Pancreas (tissue), 10 donors: ENCODE data around the gene NHERF2. TPM values are rescaled to one million over a fixed set of nuclear protein-coding genes. Genes with fewer than 3 reads are reported as not detected.
A peak's percentile ranks its signal among the peaks of the same experiment; 100 is the strongest.

ENCODE experiments used
- ATAC-seq, 4 donors: fragments of 200-7000 bp; cut with Tn5 transposase; one replicate each; pipeline versions ENCODE4 v1.8.0 to v1.9.1; 2020; ENCODE audit warnings: mild to moderate bottlenecking in 4 of 4, moderate library complexity in 4 of 4
- DNase-seq, 6 donors: peaks; one replicate each; pipeline ENCODE4 v3.0.0-alpha.2; 2020
- FAIRE-seq: peaks from 2 replicates; lab custom pipeline; 2012; peaks lifted over from hg19 to GRCh38; lab: Jason Lieb, UNC
- H3K27ac ChIP-seq, 4 donors: fragments of 200-600 bp; sonication (generic); 1 replicate in 3 of 4; 2 replicates in 1 of 4; pipeline versions ENCODE4 v1.5.0 to v1.8.0; 2020
- H3K27me3 ChIP-seq, 4 donors: fragments of 200-600 bp; one replicate each; pipeline ENCODE4 v1.8.0; 2021
- H3K36me3 ChIP-seq, 3 donors: fragments of 200-600 bp; sonication (generic) in 1 of 3; one replicate each; pipeline versions ENCODE4 v1.5.0 to v1.8.0; 2020 to 2021
- H3K4me1 ChIP-seq, 3 donors: fragments of 200-600 bp; one replicate each; pipeline ENCODE4 v1.8.0; 2021
- H3K4me3 ChIP-seq, 4 donors: fragments of 200-600 bp; sonication (generic) in 2 of 4; one replicate each; pipeline versions ENCODE4 v1.5.0 to v1.8.0; 2020 to 2021
- H3K9me3 ChIP-seq, 4 donors: fragments of 200-600 bp; one replicate each; pipeline ENCODE4 v1.8.0; 2021
- WGBS, 2 donors: extraction: QIAGEN DNeasy Blood & Tissue Kit; methylation state at CpG; one replicate each; pipeline ENCODE4 v1.1.7; 2013; 5-methylcytosine and 5-hydroxymethylcytosine counted together
- intact Hi-C, 3 donors: fragments of 100-400 bp; cut with DNase I; formaldehyde crosslinking; loops; one replicate each; pipeline versions ENCODE4 v1.11.1 to v1.14.2; 2022
- polyA plus RNA-seq, 2 donors: library from polyadenylated mRNA; stranded (reverse); fragments of 200-250 nt; gene quantifications; one replicate each; pipeline ENCODE4 v1.2.3, GENCODE V29; 2013
- total RNA-seq, 6 donors: library from RNA; stranded (reverse); fragmentation: NEBNext Ultra II Directional in 4 of 6; extraction: Animal tissue kit (Norgen Biotek cat#: 25700) in 4 of 6; gene quantifications; one replicate each; pipeline versions ENCODE4 v1.2.1 to v1.2.4, GENCODE V29; 2021 to 2023
- TF ChIP-seq, protein P1 (sequence below), 4 donors: fragments of 200-600 bp; sonication (generic) in 3 of 4; IDR thresholded peaks; one replicate each; pipeline versions ENCODE4 v1.5.0 to v1.8.0; 2021; ENCODE audit warnings: antibody characterized with exemption in 4 of 4
- donor health status: healthy with polysubstance abuse.
- donor health status: DM: no; HTN: no; CAD: no; lungs with moderate emphysema.
- donor health status: DM: no; HTN: no; CAD: no.
- donor health status: control.
- donor health status: control.
- donor health status: Bipolar disorder and iron deficiency.
- donor health status: DM: yes; HTN: yes; CAD: no.
- donor health status: DM: no; HTN: no; CAD: no.
- donor health status: DM: no; HTN: no; CAD: no.
- donor health status: DM: yes; HTN: yes; CAD: no.

The NHERF2 gene
- total and polyA plus RNA-seq, 8 donors = 14.7 to 144 (median 26.3) TPM

DNA sequence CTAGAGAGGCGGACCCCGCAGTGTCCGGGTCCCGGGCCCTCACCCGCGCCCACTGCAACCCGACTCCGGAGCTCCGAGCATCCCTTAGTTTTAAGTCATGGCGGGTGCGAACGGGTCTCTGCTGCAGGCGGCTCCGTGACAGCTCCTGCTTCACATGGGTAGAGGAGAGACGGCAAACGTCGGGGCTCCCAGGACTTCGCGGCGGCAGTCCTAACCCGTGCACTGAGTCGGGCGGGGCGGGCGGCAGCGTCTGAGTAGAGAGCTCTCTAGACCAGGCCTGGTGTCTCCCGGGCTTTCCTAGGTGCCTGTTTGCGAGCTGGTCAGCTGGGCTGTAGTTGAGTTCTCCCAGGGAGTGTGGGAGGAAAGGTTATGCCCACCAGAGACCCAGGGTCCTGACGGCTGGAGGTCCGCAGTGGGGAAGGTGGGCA lies 21.4 kb downstream of the NHERF2 start:
- H3K9me3 ChIP-seq = no peaks in the 10 kb centered on the region
- ATAC-seq = peak; percentile 8 to 39 (median 22)
- TF ChIP-seq, protein P1, sequence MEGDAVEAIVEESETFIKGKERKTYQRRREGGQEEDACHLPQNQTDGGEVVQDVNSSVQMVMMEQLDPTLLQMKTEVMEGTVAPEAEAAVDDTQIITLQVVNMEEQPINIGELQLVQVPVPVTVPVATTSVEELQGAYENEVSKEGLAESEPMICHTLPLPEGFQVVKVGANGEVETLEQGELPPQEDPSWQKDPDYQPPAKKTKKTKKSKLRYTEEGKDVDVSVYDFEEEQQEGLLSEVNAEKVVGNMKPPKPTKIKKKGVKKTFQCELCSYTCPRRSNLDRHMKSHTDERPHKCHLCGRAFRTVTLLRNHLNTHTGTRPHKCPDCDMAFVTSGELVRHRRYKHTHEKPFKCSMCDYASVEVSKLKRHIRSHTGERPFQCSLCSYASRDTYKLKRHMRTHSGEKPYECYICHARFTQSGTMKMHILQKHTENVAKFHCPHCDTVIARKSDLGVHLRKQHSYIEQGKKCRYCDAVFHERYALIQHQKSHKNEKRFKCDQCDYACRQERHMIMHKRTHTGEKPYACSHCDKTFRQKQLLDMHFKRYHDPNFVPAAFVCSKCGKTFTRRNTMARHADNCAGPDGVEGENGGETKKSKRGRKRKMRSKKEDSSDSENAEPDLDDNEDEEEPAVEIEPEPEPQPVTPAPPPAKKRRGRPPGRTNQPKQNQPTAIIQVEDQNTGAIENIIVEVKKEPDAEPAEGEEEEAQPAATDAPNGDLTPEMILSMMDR (IDR thresholded peaks at IDR 0.05) = no peak
- peak overlapping the region; percentile 90 to 96 (median 94) for H3K4me3 ChIP-seq
- no peaks in the 10 kb centered on the region for H3K27me3 ChIP-seq
- intact Hi-C loops = no loop called here
- H3K27ac ChIP-seq = peak overlapping the region in 3 of 4 donors; percentile 18 to 53 (median 29)
- 1% methylated on average over 30 of the region's 30 CpGs for WGBS, 2 donors
- FAIRE-seq = no peak
- H3K36me3 ChIP-seq = peaks cover 0 to 4% (median 0%) of the 10 kb centered on the region in 3 donors
- peaks cover 0 to 13% (median 10%) of the 10 kb centered on the region in 3 donors for H3K4me1 ChIP-seq
- no peak for DNase-seq

DNA sequence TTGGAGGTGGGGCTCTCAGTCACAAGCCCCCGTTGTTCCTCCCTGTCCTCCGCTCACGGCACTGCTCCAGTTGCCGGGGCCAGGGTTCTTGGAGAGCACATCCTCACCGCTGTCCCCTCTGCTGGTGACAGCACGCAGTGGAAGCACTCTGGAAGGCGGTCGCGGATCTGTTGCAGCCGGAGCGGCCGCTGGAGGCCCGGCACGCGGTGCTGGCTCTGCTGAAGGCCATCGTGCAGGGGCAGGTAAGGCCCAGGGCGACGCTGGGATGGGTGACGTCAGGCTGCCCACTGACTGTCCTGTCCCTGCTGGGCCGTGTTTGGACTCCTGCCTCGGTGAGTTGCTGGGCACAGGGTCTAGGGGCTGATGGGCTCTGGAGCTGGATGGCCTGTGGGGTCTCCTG lies 26.5 kb downstream of the NHERF2 start:
- Histone ChIP-seq H3K27ac (no peak overlapping the region), H3K9me3 (no peaks in the 10 kb centered on the region), H3K36me3 (peaks cover 0 to 17% (median 8%) of the 10 kb centered on the region in 3 donors), H3K4me3 (no peak overlapping the region), H3K4me1 (peaks cover 0 to 9% (median 8%) of the 10 kb centered on the region in 3 donors), H3K27me3 (no peaks in the 10 kb centered on the region)
- FAIRE-seq = no peak
- no peak for ATAC-seq
- WGBS, 2 donors = 95 to 97% methylated on average over 21 of the region's 21 CpGs
- peak in 2 of 6 donors; percentile 19 to 64 for DNase-seq
- TF ChIP-seq, protein P1 (IDR thresholded peaks at IDR 0.05) = no peak
- intact Hi-C loops = no loop called here

DNA sequence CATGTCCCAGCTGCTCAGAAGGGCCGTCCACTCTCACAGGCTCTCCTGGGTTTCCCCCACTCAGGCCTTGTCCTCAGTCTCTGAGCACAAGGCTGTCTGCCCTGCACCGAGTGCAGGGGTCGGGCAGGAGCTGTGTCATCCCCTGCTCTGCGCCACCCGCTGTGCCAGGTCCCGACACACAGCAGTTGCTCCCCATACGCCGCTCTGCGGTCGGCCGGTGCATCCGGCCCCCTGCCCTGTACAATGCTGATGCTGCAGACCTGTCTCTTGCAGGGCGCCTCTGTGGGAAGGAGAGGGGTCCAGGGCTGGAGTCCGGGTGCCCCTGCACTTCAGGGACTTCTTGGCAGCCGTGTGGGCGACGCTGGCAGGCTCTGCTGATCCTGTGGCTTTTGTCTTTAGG lies 27.2 kb downstream of the NHERF2 start:
- WGBS, 2 donors = 94 to 97% methylated on average over 17 of the region's 17 CpGs
- no peak for ATAC-seq
- H3K27me3 ChIP-seq = no peaks in the 10 kb centered on the region
- no peaks in the 10 kb centered on the region for H3K9me3 ChIP-seq
- H3K27ac ChIP-seq = no peak overlapping the region
- H3K4me1 ChIP-seq = peaks cover 0 to 5% (median 2%) of the 10 kb centered on the region in 3 donors
- DNase-seq = peak in 2 of 6 donors; percentile 15 to 63
- no peak overlapping the region for H3K4me3 ChIP-seq
- TF ChIP-seq, protein P1 (IDR thresholded peaks at IDR 0.05) = no peak
- intact Hi-C loops = no loop called here
- no peak for FAIRE-seq
- H3K36me3 ChIP-seq = peaks cover 0 to 17% (median 8%) of the 10 kb centered on the region in 3 donors

DNA sequence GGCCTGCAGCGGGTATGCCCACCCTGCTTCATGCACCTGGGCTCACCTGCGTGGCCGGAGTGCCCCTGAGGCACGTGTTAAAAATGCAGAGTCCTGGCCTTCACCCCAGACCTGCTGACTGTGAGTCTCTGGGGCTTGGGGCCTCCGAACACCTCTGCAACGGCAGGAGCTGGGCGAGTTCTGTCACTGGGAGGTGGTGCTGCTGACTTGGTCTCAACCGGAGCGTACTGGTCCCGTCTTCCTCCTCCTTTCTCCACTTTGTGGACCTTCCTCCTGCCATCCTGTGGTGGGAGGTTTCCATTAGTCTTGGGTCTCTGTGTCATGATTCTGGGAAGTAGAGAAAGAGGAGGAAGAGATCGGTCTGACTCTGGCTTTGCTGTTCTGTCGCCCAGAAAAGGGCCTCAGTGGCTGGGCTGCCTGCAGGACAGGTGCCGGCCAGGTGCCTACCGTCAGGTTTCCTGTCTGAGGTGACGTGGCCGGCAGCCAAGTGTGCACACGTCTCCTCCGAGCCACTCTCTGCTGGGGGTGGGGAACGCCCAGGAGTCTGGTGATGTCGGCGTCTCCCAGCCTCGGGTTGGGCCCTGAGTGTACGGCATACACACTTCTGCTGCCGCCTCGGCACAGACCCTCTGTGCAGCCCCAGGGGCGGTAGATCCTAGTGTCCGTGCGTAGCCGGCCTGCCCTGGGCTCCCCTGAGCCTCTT lies 28.0 kb downstream of the NHERF2 start:
- H3K36me3 ChIP-seq = peaks cover 0 to 17% (median 8%) of the 10 kb centered on the region in 3 donors
- DNase-seq = peak; percentile 59 to 90 (median 76)
- H3K27me3 ChIP-seq = no peaks in the 10 kb centered on the region
- TF ChIP-seq, protein P1 (IDR thresholded peaks at IDR 0.05) = no peak
- no peaks in the 10 kb centered on the region for H3K9me3 ChIP-seq
- peak overlapping the region; percentile 16 to 59 (median 37) for H3K27ac ChIP-seq
- H3K4me1 ChIP-seq = no peaks in the 10 kb centered on the region
- no peak for FAIRE-seq
- 65 to 66% methylated on average over 29 of the region's 29 CpGs for WGBS, 2 donors
- intact Hi-C loops = no loop called here
- peak; percentile 66 to 94 (median 90) for ATAC-seq
- no peak overlapping the region for H3K4me3 ChIP-seq

DNA sequence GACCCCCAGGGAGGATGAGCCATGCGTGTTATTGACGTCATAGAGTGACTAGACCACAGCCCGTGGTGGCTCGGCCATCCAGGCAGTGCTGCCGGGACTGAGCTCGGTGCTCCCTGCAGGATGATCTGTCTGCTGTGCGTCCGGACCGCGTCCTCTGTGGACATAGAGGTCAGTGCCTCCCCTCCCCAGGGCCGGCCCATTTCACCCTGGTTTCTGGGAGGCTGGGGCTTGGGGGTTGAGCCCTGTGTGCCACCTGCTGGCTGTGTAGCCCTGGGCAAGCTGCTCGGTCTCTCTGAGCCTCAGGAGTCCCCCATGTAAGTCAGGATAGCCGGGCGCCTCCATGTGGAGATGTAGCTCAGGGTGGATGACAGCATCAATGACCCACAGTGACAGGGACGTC lies 29.4 kb downstream of the NHERF2 start:
- H3K9me3 ChIP-seq = no peaks in the 10 kb centered on the region
- ATAC-seq (no peak), DNase-seq (peak in 2 of 6 donors; percentile 33 to 66), FAIRE-seq (no peak)
- H3K4me1 ChIP-seq = no peaks in the 10 kb centered on the region
- H3K27me3 ChIP-seq = no peaks in the 10 kb centered on the region
- intact Hi-C loops = no loop called here
- no peak overlapping the region for H3K27ac ChIP-seq
- TF ChIP-seq, protein P1 (IDR thresholded peaks at IDR 0.05) = no peak
- H3K4me3 ChIP-seq = no peak overlapping the region
- 86% methylated on average over 15 of the region's 15 CpGs for WGBS, 2 donors
- peaks cover 0 to 17% (median 8%) of the 10 kb centered on the region in 3 donors for H3K36me3 ChIP-seq
